ENCODE data around the gene N4BP3. TPM values are rescaled to one million over a fixed set of nuclear protein-coding genes. Genes with fewer than 3 reads are reported as not detected.

N4BP3 gene
- total RNA-seq, 6 experiments from 2014 or later = 0.05 to 0.33 (median 0.06) TPM

GRCh38 chr5:178147406-178147805 lies 34.1 kb downstream of the N4BP3 start:
- Histone ChIP-seq H3K9me3 (no peaks in the 10 kb centered on the region), H3K27me3 (no peaks in the 10 kb centered on the region), H3K27ac (no peak overlapping the region), H3K4me1 (peaks cover 0 to 4% (median 0%) of the 10 kb centered on the region in 4 donors), H3K36me3 (peaks cover 0 to 78% (median 31%) of the 10 kb centered on the region in 4 donors), H3K4me3 (no peak overlapping the region)
- TF ChIP-seq POLR2A (IDR thresholded peaks at IDR 0.05) = no peak
- TF ChIP-seq CTCF (IDR thresholded peaks at IDR 0.05) = no peak
- DNase-seq = no peak
- no peak for ATAC-seq
- WGBS (ENCODE audit: insufficient coverage, low coverage, low lambda C conversion rate, missing lambda C conversion rate) = 85% methylated on average over 8 of the region's 15 CpGs
- intact Hi-C loops (cut with DNase I) = loop anchor here in 1 of 2 donors (10.0 kb wide), 1 partner anchor 63 kb away; no protein-coding TSS in a partner anchor

DNA sequence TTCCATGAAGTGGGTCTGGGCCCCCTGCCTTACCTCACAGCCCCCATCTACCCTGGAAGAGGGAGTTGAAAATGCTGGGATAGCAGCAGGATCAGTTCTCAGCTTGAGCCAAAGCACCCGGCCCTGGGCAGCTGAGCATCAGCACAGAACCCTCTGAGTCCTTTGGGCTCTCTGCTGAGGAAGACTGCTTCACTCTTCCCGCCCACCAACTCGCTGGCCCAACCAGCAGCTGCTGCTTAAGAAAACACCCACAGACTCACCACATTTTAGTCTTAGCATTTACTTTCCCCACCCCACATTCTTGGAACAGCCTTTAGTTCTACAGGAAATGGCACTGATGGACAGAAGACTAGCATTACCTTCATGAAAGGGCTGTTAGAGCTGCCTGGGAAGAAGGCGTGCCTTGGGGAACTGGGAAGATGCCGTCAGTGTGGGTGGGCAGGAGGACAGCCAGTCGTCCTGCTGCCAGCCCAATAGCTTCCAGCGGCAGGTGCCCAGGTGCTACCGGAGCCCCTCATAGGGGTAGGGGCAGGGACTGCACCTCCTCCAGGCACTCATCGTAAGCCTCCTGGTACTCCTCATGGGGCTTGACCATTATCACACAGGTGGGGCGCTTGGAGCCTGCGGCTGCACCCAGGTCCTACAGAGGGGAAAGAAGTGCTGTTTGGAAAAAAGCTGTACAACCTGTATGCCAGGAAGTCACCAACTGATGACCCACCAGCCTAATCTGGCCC lies 36.0 kb downstream of the N4BP3 start:
- intact Hi-C loops (cut with DNase I) = loop anchor here in 1 of 2 donors (10.0 kb wide), 1 partner anchor 65 kb away; no protein-coding TSS in a partner anchor
- Histone ChIP-seq H3K27ac (no peak overlapping the region), H3K4me1 (peaks cover 0 to 11% (median 4%) of the 10 kb centered on the region in 4 donors), H3K9me3 (no peaks in the 10 kb centered on the region), H3K4me3 (no peak overlapping the region), H3K27me3 (no peaks in the 10 kb centered on the region), H3K36me3 (peaks cover 0 to 61% (median 21%) of the 10 kb centered on the region in 4 donors)
- DNase-seq = no peak
- TF ChIP-seq POLR2A (IDR thresholded peaks at IDR 0.05) = no peak
- no peak for TF ChIP-seq CTCF (IDR thresholded peaks at IDR 0.05)
- WGBS (ENCODE audit: insufficient coverage, low coverage, low lambda C conversion rate, missing lambda C conversion rate) = 85% methylated on average over 9 of the region's 11 CpGs
- ATAC-seq = no peak

DNA sequence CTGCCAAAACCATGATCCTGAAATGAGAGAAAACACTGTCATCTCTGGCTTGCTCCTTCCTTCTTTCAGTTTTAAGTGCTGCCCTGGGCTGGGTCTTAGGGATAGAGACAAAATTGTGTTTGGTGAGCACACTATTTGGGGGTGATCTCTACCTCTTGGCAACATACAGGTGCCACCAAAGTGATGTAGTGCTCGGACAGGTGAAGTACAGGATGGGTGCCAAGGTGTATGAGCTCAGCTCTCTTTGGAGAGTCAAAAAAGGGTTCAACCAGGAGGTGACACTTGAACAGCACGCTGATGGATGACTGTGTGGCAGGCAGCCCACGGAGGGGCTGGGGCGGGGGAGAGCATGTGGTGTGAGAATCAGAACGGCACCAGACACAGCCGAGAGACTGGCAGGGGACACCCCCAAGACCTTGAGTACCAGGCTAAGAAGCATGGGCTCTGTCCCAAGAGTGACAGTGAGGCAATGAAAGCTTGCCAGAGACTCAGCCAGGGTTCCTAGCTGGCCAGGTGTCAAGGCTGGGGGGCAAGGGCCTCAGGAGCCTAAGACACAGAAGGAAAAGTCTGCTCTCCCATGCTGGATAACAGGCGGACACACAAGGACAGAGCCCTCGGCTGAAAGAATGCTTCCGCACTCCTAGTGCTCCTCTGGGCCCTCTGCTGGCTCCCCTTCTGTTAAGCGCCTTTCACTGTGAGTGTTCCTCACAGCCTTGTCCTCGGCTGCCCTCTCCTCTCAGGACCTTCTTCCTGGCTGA lies 37.8 kb downstream of the N4BP3 start:
- H3K27me3 ChIP-seq = no peaks in the 10 kb centered on the region
- ATAC-seq = no peak
- H3K4me1 ChIP-seq = peaks cover 0 to 11% (median 4%) of the 10 kb centered on the region in 4 donors
- 94% methylated on average over 6 of the region's 11 CpGs for WGBS (ENCODE audit: insufficient coverage, low coverage, low lambda C conversion rate, missing lambda C conversion rate)
- H3K36me3 ChIP-seq = peaks cover 0 to 47% (median 21%) of the 10 kb centered on the region in 4 donors
- no peak for DNase-seq
- no peaks in the 10 kb centered on the region for H3K9me3 ChIP-seq
- no peak overlapping the region for H3K4me3 ChIP-seq
- H3K27ac ChIP-seq = no peak overlapping the region
- intact Hi-C loops (cut with DNase I) = no loop called here
- TF ChIP-seq POLR2A (IDR thresholded peaks at IDR 0.05) = no peak
- no peak for TF ChIP-seq CTCF (IDR thresholded peaks at IDR 0.05)

DNA sequence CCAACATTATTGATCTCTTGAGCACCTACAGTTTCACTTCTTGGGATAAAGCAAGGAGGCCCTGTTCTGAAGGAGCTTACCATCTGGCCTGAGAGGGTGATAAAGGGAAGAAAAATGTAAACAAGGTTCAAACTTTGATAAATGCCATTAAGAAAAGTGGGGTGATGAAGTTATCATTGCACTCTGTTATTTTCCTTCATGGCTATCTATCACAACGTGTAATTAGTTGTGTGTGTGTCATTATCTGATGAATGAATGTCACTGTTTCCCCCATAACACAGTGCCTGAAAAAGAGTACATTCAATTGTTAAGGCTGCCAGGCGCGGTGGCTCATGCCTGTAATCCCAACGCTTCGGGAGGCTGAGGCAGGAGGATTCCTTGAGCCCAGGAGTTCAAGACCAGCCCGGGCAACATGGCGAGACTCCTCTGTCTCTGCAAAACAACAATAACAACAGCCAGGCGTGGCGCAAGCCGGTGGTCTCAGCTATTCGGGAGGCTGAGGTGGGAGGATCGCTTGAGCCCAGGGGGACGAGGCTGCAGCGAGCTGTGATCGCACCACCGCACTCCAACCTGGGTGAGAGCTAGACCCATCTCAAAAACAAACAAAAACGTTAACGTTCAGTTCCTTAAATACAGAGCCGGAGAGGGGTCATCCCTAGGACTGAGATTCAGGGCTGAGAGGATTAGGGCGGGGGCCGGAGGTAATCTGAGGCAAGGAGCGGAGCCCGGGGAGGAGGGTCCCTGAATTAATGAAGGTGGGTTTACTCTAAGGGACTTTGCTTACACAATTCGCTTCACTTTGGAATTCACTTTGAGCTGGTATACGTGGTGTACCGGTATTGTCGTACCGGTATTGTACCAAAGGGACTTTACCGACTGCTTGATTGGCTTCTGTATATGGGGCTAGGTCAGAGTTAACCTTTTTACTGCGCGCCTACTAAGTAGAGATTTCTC lies 39.4 kb downstream of the N4BP3 start:
- Histone ChIP-seq H3K9me3 (no peaks in the 10 kb centered on the region), H3K27me3 (no peaks in the 10 kb centered on the region), H3K27ac (peak overlapping the region; percentile 5 to 56 (median 16)), H3K36me3 (peaks cover 0 to 30% (median 12%) of the 10 kb centered on the region in 4 donors), H3K4me3 (peak overlapping the region; percentile 60 to 83 (median 76)), H3K4me1 (peaks cover 0 to 11% (median 4%) of the 10 kb centered on the region in 4 donors)
- 38% methylated on average over 22 of the region's 31 CpGs for WGBS (ENCODE audit: insufficient coverage, low coverage, low lambda C conversion rate, missing lambda C conversion rate)
- DNase-seq (no peak), ATAC-seq (no peak)
- TF ChIP-seq CTCF (IDR thresholded peaks at IDR 0.05) (no peak), POLR2A (IDR thresholded peaks at IDR 0.05) (no peak)
- intact Hi-C loops (cut with DNase I) = no loop called here
